Smooth muscle cell (in vitro differentiated cells): ENCODE data around the gene NOTCH3. TPM values are rescaled to one million over a fixed set of nuclear protein-coding genes. Genes with fewer than 3 reads are reported as not detected.

ENCODE experiments used
- DNase-seq: peaks from one replicate; lab custom pipeline; 2025; ENCODE audit not compliant: unreplicated experiment; lab: John Stamatoyannopoulos, UW
- H2AFZ ChIP-seq: fragments of 200-600 bp; sonication (generic); 2 replicates; pipeline ENCODE4 v1.6.0; 2016; ENCODE audit warnings: antibody characterized with exemption, low read depth, mild to moderate bottlenecking
- H3F3A ChIP-seq: fragments of 200-600 bp; sonication (generic); 2 replicates; pipeline ENCODE4 v1.6.0; 2017; ENCODE audit warnings: antibody characterized with exemption, low read depth
- H3K27ac ChIP-seq: fragments of 200-600 bp; sonication (generic); 2 replicates; pipeline ENCODE4 v1.5.1; 2016; ENCODE audit warnings: low read depth, mild to moderate bottlenecking
- H3K27me3 ChIP-seq: fragments of 200-600 bp; sonication (generic); 2 replicates; pipeline ENCODE4 v1.6.1; 2016; ENCODE audit warnings: low read depth, mild to moderate bottlenecking
- H3K36me3 ChIP-seq: fragments of 200-600 bp; sonication (generic); 2 replicates; pipeline ENCODE4 v1.5.1; 2016; ENCODE audit warnings: low read depth
- H3K4me1 ChIP-seq: fragments of 200-600 bp; sonication (generic); 2 replicates; pipeline ENCODE4 v1.5.1; 2016; ENCODE audit warnings: low read depth
- H3K4me2 ChIP-seq: fragments of 200-600 bp; sonication (generic); 2 replicates; pipeline ENCODE4 v1.6.0; 2016; ENCODE audit warnings: mild to moderate bottlenecking
- H3K4me3 ChIP-seq: fragments of 200-600 bp; sonication (generic); 2 replicates; pipeline ENCODE4 v1.5.1; 2016; ENCODE audit warnings: mild to moderate bottlenecking
- H3K79me2 ChIP-seq: fragments of 200-600 bp; sonication (generic); 2 replicates; pipeline ENCODE4 v1.6.0; 2016; ENCODE audit warnings: low read depth, mild to moderate bottlenecking
- H3K9ac ChIP-seq: fragments of 200-600 bp; sonication (generic); 2 replicates; pipeline ENCODE4 v1.6.0; 2016; ENCODE audit warnings: low read depth
- H3K9me3 ChIP-seq: fragments of 200-600 bp; sonication (generic); replicated peaks from 2 replicates; pipeline ENCODE4 v1.5.1; 2016; ENCODE audit warnings: low read depth
- H4K20me1 ChIP-seq: fragments of 200-600 bp; sonication (generic); 2 replicates; pipeline ENCODE4 v1.6.0; 2016; ENCODE audit warnings: low read depth
- WGBS: methylation state at CpG from one replicate; pipeline ENCODE4 v1.1.7; 2016; ENCODE audit warnings: low lambda C conversion rate; 5-methylcytosine and 5-hydroxymethylcytosine counted together
- polyA plus RNA-seq: library from polyadenylated mRNA; unstranded; fragments of >200 nt; fragmentation: Nextera tagmentation; extraction: Ambion mirVana; gene quantifications from 2 replicates; pipeline ENCODE4 v1.2.1, GENCODE V29; 2016
- total RNA-seq: library from RNA; depleted of rRNA; stranded (reverse); fragments of >200 nt; gene quantifications from 2 replicates; pipeline ENCODE4 v1.2.3, GENCODE V29; 2014
- TF ChIP-seq, protein P1 (sequence below): fragments of 200-600 bp; sonication (generic); IDR thresholded peaks from 2 replicates; pipeline ENCODE4 v1.5.1; 2017; ENCODE audit warnings: borderline replicate concordance, mild to moderate bottlenecking, antibody characterized with exemption; ENCODE audit not compliant: insufficient read depth, poor library complexity, severe bottlenecking

The NOTCH3 gene
- total and polyA plus RNA-seq, 2 experiments from 2014 or later = 72.0 to 92.5 TPM

DNA sequence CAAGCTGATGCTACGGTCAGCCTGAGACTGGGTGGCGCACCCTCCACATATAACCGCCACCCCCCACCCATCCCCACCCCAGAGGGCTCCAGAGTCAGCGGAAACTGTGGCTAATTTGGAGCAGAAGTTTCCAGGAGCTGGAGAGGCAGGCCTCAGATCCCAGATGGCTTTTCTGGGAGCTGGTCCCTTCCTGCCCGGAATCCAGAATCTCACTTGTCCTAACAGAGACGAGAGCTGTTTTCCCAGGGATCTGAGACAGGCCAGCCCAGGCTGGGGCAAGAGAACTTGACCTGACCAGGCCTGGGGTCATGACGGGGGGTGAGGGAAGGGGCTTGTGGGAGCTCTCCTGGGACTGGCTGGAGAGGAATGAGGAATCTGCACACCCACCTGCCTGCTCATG lies 25.0 kb upstream of the NOTCH3 start:
- 91% methylated on average over 7 of the region's 7 CpGs for WGBS
- Histone ChIP-seq H3K36me3 (no peaks in the 10 kb centered on the region), H3F3A (peaks cover 7% of the 10 kb centered on the region), H3K4me1 (no peaks in the 10 kb centered on the region), H3K4me3 (no peak overlapping the region), H3K4me2 (no peak overlapping the region), H2AFZ (no peak overlapping the region), H4K20me1 (no peaks in the 10 kb centered on the region), H3K9ac (no peak overlapping the region), H3K27me3 (no peaks in the 10 kb centered on the region), H3K9me3 (no peaks in the 10 kb centered on the region), H3K79me2 (no peaks in the 10 kb centered on the region), H3K27ac (no peak overlapping the region)
- TF ChIP-seq, protein P1, sequence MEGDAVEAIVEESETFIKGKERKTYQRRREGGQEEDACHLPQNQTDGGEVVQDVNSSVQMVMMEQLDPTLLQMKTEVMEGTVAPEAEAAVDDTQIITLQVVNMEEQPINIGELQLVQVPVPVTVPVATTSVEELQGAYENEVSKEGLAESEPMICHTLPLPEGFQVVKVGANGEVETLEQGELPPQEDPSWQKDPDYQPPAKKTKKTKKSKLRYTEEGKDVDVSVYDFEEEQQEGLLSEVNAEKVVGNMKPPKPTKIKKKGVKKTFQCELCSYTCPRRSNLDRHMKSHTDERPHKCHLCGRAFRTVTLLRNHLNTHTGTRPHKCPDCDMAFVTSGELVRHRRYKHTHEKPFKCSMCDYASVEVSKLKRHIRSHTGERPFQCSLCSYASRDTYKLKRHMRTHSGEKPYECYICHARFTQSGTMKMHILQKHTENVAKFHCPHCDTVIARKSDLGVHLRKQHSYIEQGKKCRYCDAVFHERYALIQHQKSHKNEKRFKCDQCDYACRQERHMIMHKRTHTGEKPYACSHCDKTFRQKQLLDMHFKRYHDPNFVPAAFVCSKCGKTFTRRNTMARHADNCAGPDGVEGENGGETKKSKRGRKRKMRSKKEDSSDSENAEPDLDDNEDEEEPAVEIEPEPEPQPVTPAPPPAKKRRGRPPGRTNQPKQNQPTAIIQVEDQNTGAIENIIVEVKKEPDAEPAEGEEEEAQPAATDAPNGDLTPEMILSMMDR = no peak
- no peak for DNase-seq

DNA sequence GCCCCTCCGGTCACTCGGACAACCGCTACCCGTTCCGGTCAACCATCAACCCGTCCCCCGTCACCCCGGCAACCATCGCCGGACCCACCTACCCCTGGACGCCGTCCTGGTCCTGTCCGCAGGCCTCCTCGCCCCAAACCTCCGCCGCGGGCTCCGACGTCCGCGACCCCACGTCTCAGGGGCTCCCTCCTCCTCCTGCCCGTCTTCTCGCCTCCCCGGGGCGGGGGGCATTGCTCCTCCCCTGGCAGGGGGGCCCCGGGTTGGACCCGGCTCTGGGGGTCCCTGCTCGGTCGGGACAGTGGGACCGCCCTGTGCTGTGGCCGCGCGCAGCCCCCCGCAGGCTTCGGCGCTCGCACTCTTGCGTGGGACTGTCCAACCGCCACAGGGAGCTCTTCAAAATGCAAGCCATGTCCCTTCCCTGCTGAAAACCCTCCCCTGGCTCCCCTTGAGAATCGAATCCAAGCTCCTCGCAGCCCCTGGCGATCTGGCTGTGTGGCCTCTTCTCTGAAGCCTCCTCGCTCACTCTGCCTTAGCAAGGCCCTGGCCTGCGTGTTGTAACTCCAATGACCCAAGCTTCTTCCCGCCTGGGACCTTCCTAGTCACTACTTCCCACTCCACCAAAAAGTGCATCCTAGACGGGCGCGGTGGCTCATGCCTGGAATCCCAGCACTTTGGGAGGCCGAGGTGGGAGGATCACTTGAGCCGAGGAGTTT lies 23.0 kb upstream of the NOTCH3 start:
- Histone ChIP-seq H3K27ac (peak overlapping the region; percentile 96), H3K4me1 (no peaks in the 10 kb centered on the region), H3K9ac (peak overlapping the region; percentile 94), H4K20me1 (no peaks in the 10 kb centered on the region), H3K4me3 (peak overlapping the region; percentile 76), H3K9me3 (no peaks in the 10 kb centered on the region), H3K27me3 (no peaks in the 10 kb centered on the region), H2AFZ (no peak overlapping the region), H3F3A (peaks cover 7% of the 10 kb centered on the region), H3K36me3 (no peaks in the 10 kb centered on the region), H3K4me2 (peak overlapping the region; percentile 98), H3K79me2 (no peaks in the 10 kb centered on the region)
- peak; percentile 38 for DNase-seq
- TF ChIP-seq, protein P1 = no peak
- 15% methylated on average over 47 of the region's 51 CpGs for WGBS

DNA sequence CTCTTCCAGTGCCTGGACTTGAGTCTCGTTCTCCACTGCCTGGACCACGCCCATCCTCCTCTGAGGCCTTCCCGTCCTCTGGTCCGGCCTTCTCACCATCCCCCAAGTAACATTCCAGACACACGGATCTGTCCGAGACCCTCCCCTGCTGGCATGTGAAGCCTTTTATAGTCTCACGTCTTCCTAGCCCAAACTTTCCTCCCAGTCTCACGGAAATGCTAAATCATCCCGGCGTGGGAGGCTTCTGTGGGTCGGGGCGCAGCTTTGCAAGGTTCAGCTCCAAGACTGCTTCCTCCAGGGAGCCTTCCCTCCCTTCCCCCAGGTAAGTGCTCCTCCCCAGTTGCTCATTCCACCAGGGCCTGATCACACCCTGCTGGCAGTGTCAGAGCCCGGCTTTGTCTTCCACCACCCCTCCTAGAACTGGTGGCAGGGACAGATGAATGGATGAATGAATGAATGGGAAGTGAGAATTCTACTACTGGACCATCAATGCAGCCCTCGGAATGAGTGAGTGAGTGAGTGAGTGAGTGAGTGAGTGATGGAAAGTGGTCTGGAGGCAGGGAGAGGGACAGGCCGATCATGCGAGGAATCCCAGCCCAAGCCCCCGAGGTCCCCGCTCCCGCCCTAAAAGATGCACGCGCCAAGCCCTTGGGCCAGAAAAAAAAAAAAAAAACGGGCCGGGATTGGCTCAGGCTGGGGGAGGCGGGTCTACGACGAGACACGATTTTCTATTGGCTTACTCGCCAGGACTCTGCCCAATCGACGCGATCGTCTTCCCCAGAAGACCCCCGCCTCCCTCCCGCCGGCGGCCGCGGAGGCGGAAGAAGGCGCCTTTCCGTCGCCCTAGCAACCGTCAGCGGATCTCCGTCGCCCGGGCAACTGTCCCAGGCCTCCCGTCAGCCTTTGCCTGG lies 22.2 kb upstream of the NOTCH3 start:
- no peaks in the 10 kb centered on the region for H3K9me3 ChIP-seq
- peaks cover 7% of the 10 kb centered on the region for H3F3A ChIP-seq
- TF ChIP-seq, protein P1 = no peak
- peak overlapping the region; percentile 96 for H3K27ac ChIP-seq
- H3K4me2 ChIP-seq = peak overlapping the region; percentile 98
- no peaks in the 10 kb centered on the region for H3K4me1 ChIP-seq
- peak; percentile 76 for DNase-seq
- no peaks in the 10 kb centered on the region for H3K36me3 ChIP-seq
- H3K79me2 ChIP-seq = no peaks in the 10 kb centered on the region
- H2AFZ ChIP-seq = no peak overlapping the region
- no peaks in the 10 kb centered on the region for H3K27me3 ChIP-seq
- peak overlapping the region; percentile 94 for H3K9ac ChIP-seq
- under 1% methylated on average over 43 of the region's 48 CpGs for WGBS
- H4K20me1 ChIP-seq = no peaks in the 10 kb centered on the region
- peak overlapping the region; percentile 76 for H3K4me3 ChIP-seq
